Measurements from ENCODE around the gene GABRB1. TPM values are rescaled to one million over a fixed set of nuclear protein-coding genes. Genes with fewer than 3 reads are reported as not detected.
"Not testable (repeated sequence)": the region's sequence is repeated elsewhere in the genome, so short reads cannot be mapped to it uniquely, and the experiment has no call there.

GABRB1 gene
- total RNA-seq, 1 donor = not detected

DNA sequence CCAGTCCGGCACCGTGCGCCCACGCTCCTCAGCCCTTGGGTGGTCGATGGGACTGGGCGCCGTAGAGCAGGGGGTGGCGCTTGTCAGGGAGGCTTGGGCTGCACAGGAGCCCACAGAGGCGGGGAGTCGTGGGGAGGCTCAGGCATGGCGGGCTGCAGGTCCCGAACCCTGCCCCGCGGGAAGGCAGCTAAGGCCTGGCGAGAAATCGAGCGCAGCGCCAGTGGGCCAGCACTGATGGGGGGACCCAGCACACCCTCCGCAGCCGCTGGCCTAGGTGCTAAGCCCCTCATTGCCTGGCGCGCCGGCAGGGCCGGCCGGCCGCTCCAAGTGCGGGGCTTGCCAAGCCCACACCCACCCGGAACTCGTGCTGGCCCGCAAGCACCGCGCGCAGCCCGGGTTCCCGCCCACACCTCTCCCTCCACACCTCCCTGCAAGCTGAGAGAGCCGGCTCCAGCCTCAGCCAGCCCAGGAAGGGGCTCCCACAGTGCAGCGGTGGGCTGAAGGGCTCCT is 346.7 kb downstream of the GABRB1 start:
- H3K27me3 ChIP-seq (ENCODE audit: insufficient read depth, low read length); H3K9me3 ChIP-seq (ENCODE audit: low read depth, low read length); H3K4me3 ChIP-seq (ENCODE audit: low read length); H3K4me1 ChIP-seq (ENCODE audit: insufficient read depth, low read length): not testable (repeated sequence)

DNA sequence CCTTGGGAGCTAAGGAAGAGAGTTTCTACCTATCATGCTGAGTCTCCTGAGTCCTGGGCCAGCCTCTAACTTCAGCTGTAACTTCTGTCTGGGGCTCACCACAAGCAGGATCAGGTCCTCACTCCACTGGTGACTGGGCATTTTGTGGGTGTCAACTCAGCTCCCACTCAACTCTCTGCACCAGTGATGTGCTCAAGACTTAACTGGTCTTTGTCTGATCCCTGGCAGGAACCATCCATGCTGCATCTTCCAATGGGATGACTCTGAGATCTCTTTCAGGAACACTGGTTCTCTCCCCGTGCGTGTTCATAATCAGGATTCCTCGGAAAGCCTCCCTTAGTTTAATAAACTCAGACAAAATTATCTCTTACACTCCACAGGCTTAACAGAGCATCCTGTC is 349.8 kb downstream of the GABRB1 start:
- H3K4me1 ChIP-seq (ENCODE audit: insufficient read depth, low read length) = no peaks in the 10 kb centered on the region
- H3K4me3 ChIP-seq (ENCODE audit: low read length) = no peak overlapping the region
- no peaks in the 10 kb centered on the region for H3K9me3 ChIP-seq (ENCODE audit: low read depth, low read length)
- no peaks in the 10 kb centered on the region for H3K27me3 ChIP-seq (ENCODE audit: insufficient read depth, low read length)

DNA sequence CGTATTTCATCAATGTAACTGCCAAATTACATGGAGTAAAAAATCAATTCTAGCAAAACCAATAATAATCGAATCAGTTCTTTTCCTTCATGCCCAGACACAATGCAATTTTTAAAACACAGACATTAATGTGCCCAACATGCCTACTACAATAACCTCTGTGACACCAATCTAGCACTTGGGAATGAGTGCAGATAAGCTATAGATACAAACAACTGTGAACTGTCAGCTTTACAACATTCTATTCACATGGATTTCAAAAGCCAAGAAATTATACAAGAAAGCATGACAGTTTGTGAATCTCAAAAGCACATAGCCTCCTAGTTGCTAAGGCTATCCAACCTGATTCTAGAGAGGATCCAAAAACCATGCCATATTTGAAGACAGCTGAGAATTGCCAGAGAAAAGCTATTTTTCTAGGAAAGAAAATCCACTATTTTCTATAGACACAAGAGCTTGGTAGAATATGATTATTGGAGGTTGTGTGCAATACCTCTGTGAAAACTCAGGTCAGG is 351.5 kb downstream of the GABRB1 start:
- Histone ChIP-seq H3K4me3 (ENCODE audit: low read length) (no peak overlapping the region), H3K9me3 (ENCODE audit: low read depth, low read length) (no peaks in the 10 kb centered on the region), H3K4me1 (ENCODE audit: insufficient read depth, low read length) (no peaks in the 10 kb centered on the region), H3K27me3 (ENCODE audit: insufficient read depth, low read length) (no peaks in the 10 kb centered on the region)

DNA sequence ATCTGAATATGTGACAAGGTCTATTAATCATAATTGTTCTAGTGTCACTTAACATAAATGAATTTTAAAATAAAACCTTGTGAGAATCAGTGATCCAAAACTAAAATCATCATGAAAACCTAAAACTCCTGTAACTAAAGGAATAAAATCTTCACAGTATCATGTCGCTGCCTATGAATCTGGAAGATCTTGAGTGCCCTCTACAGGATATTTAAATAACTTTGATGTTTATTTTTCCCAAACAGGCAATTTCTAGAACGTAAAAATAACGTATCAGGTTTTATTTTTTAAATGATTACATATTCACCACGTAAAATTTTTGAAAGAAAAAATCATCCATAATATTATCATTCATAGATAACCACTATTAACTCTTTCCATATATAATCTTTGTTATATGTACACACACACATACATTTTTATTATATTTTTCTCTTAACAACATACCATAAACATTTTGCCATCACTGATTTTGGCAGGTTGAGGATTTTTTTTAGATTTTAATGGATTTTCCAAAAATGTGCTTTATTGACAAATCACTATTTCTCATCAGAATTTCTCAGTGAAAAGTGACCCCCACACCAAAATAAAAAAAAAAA is 352.6 kb downstream of the GABRB1 start:
- H3K4me3 ChIP-seq (ENCODE audit: low read length) = no peak overlapping the region
- H3K4me1 ChIP-seq (ENCODE audit: insufficient read depth, low read length) = no peaks in the 10 kb centered on the region

DNA sequence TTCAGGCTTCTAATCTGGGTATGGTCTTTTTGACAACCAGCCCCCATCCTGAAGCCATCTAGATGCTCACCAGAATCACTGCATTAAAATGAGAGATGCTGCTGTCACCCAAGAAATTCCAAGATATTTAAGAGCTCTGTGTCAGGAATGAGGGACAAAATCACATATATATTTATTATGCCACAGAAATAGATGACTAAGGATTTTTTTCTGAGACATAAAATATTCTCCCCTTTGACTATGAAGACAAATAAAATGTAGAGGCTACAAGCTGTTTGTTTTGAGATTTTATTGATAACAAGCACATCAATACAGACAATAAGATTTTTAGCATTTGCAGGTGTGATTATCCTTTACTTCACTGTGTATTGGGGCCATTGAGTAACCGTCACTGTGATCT is 354.8 kb downstream of the GABRB1 start:
- no peaks in the 10 kb centered on the region for H3K9me3 ChIP-seq (ENCODE audit: low read depth, low read length)
- no peaks in the 10 kb centered on the region for H3K4me1 ChIP-seq (ENCODE audit: insufficient read depth, low read length)
- no peak overlapping the region for H3K4me3 ChIP-seq (ENCODE audit: low read length)
- H3K27me3 ChIP-seq (ENCODE audit: insufficient read depth, low read length) = no peaks in the 10 kb centered on the region

More for the DNA sequence above, 352.6 kb downstream of the GABRB1 start:
- Histone ChIP-seq H3K27me3 (ENCODE audit: insufficient read depth, low read length) (no peaks in the 10 kb centered on the region), H3K9me3 (ENCODE audit: low read depth, low read length) (no peaks in the 10 kb centered on the region)

DNA sequence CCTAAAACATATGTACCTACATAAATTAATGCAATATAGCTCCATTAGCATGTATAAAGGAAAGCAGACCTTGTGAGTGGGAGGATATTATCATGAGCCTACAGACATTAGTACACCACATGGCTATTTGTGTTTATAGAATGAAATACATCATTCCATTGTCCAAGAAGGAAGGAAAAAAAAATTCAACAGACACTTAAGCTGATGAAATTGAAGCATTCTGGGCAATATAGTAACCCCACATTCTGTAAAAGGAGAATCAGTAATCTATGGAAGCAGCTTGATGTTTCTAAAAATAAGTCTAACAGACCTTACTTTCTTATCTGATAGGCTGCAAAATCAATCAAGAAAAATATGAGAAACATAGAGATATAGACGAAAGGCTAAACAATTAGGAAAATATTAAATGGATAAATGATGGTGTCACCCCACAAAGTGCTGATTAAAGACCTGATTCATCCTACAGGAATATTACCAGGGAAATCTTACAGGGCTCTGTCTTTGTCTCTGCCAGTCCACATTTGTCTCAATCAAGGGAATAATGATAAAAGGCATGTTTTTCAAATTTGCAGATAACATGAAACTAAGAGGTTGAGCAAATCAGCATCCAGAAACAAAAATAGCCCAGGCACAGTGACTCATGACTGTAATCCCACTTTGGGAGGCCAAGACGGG is 355.3 kb downstream of the GABRB1 start:
- no peak overlapping the region for H3K4me3 ChIP-seq (ENCODE audit: low read length)

DNA sequence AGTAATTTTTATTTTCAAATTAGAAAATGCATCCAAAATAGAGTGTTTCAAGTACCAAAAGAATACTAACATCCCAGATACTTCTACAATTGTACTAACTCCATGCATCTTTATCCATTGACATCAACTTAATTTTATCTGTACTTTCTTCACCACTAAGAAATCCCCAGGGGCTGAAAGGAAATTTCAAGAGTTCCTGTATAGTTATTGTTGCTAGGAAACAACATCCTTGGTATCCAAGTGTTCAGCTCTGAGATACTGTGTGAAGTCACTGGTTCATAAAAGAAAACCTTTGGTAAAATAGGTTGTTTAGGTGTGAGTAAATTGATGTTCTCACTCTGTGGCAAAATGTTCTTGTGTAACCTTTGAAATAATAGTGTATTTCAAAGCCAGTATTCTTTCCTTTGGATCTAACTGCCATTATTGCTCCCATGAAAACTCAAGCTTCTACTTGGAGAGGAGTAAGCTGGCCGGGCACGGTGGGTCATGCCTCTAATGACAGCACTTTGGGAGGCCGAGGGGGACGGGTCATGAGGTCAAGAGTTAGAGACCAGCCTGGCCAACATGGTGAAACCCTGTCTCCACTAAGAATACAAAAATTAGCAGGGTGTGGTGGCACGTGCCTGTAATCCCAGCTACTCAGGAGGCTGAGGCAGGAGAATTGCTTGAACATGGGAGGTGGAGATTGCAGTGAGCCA is 359.2 kb downstream of the GABRB1 start:
- no peaks in the 10 kb centered on the region for H3K27me3 ChIP-seq (ENCODE audit: insufficient read depth, low read length)
- H3K4me3 ChIP-seq (ENCODE audit: low read length) = no peak overlapping the region
- H3K4me1 ChIP-seq (ENCODE audit: insufficient read depth, low read length) = no peaks in the 10 kb centered on the region
- no peaks in the 10 kb centered on the region for H3K9me3 ChIP-seq (ENCODE audit: low read depth, low read length)

More for the DNA sequence above, 355.3 kb downstream of the GABRB1 start:
- H3K9me3 ChIP-seq (ENCODE audit: low read depth, low read length) = no peaks in the 10 kb centered on the region
- no peaks in the 10 kb centered on the region for H3K4me1 ChIP-seq (ENCODE audit: insufficient read depth, low read length)
- no peaks in the 10 kb centered on the region for H3K27me3 ChIP-seq (ENCODE audit: insufficient read depth, low read length)

DNA sequence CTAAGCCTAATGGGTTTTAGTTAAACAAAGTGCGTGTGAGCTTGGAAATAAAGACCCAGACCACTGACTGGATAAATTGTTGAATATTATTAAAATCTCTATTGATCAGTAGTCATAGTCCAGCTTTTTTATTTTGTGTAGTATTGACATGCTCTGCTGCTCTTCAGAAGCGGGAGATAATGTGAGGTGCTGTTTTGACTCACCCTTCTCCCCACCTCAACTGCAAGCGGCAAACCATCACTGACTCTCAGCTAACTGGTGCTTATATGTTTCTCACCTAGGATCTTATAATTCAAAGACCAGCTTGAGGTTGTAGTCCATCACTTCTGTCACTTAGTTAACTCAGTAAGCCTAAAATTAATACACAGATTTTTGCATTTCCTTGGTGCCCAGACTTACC is 359.9 kb downstream of the GABRB1 start:
- Histone ChIP-seq H3K27me3 (ENCODE audit: insufficient read depth, low read length) (no peaks in the 10 kb centered on the region), H3K4me3 (ENCODE audit: low read length) (no peak overlapping the region), H3K9me3 (ENCODE audit: low read depth, low read length) (no peaks in the 10 kb centered on the region), H3K4me1 (ENCODE audit: insufficient read depth, low read length) (no peaks in the 10 kb centered on the region)

DNA sequence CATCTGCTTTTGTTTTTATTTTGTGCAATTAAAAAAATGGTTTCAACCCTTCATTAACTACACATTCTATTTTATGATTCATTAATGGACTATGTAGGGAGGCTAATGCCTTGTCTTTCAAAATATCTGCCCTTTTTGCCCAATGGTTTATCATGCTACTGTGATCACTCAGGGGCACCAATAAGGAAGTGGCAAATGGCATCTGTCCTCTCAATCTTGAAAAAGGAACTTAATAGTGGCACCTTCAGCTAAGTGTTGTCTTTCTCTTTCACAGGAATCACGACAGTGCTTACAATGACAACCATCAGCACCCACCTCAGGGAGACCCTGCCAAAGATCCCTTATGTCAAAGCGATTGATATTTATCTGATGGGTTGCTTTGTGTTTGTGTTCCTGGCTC is 375.0 kb downstream of the GABRB1 start:
- Histone ChIP-seq H3K27me3 (ENCODE audit: insufficient read depth, low read length) (no peaks in the 10 kb centered on the region), H3K4me3 (ENCODE audit: low read length) (no peak overlapping the region), H3K4me1 (ENCODE audit: insufficient read depth, low read length) (no peaks in the 10 kb centered on the region), H3K9me3 (ENCODE audit: low read depth, low read length) (no peaks in the 10 kb centered on the region)

DNA sequence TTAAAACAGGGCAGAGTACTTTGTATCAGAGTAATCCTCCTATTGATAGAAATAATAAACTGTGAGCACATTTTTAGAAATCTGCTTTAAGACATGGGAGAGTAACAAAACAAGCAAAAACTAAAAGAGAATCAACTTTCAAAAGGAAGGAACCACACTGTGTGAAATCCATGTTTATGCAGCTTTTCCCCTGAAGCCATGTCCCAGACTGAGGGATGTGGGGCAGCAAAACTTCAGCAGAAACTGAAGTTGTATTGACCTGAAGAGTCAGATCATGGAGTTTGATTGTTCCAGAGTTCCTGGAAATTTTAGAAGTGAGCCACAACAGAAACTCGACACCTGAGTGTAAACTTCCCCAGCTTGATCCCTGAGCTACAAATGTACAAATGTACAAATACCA is 378.9 kb downstream of the GABRB1 start:
- H3K9me3 ChIP-seq (ENCODE audit: low read depth, low read length) = no peaks in the 10 kb centered on the region
- H3K4me1 ChIP-seq (ENCODE audit: insufficient read depth, low read length) = no peaks in the 10 kb centered on the region
- no peak overlapping the region for H3K4me3 ChIP-seq (ENCODE audit: low read length)
- no peaks in the 10 kb centered on the region for H3K27me3 ChIP-seq (ENCODE audit: insufficient read depth, low read length)

DNA sequence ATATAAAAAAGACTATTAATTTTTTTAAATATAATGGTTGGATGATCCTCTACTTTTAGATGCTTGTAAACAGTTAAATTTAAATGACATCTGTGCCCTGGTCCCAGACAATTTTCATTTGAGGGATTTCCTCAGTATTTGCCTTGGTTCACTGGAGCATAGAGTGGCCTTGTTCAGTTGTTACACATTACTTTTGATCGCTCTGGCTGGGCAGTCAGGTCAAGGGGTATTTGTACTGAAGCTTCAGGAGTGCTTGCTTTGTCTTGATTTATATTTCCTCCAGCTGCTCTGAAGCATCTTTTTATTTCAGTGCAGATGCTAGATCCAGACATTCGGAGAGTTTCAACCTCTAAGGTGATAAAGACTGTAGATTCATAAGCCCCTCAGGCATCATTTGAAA is 382.2 kb downstream of the GABRB1 start:
- Histone ChIP-seq H3K4me1 (ENCODE audit: insufficient read depth, low read length) (no peaks in the 10 kb centered on the region), H3K27me3 (ENCODE audit: insufficient read depth, low read length) (no peaks in the 10 kb centered on the region), H3K9me3 (ENCODE audit: low read depth, low read length) (no peaks in the 10 kb centered on the region), H3K4me3 (ENCODE audit: low read length) (no peak overlapping the region)

DNA sequence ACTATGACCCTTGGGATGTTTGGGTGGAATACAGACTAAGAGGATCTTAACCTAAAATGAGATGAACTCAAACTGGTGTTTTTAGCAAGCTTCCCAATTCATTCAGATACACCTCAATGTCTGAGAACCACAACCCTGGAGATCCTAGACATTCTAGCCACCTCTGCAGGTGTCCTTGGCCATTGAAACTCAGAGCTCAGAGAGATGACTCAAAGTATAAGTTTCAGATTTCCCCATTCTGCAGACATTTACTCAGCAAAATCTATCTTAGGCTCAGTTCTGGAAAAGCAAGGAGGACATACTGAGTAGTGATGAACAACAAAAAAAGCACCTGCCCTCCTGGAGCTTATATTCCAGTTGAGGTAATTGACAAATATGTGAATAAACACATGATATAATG is 384.4 kb downstream of the GABRB1 start:
- H3K27me3 ChIP-seq (ENCODE audit: insufficient read depth, low read length) = no peaks in the 10 kb centered on the region
- H3K4me3 ChIP-seq (ENCODE audit: low read length) = no peak overlapping the region
- H3K4me1 ChIP-seq (ENCODE audit: insufficient read depth, low read length) = no peaks in the 10 kb centered on the region
- H3K9me3 ChIP-seq (ENCODE audit: low read depth, low read length) = no peaks in the 10 kb centered on the region

DNA sequence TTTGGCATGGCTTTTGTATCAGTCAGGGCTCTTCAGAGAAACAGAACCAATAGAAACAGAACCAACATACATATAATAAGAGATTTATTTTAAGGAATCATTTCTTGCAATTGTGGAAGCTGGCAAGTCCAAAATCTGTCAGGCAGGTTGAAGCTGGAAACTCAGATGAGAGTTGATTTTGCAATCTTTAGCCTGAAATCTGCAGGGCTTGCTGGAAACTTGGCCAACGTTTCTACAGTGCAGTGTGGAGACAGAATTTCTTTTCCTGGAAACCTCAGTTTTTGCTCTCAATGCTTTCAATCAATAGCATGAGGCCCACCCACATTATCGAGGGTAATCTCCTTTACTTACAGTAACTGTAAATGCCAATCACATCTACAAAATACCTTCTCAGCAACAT is 386.8 kb downstream of the GABRB1 start:
- no peaks in the 10 kb centered on the region for H3K4me1 ChIP-seq (ENCODE audit: insufficient read depth, low read length)
- H3K4me3 ChIP-seq (ENCODE audit: low read length) = no peak overlapping the region
- no peaks in the 10 kb centered on the region for H3K27me3 ChIP-seq (ENCODE audit: insufficient read depth, low read length)
- H3K9me3 ChIP-seq (ENCODE audit: low read depth, low read length) = no peaks in the 10 kb centered on the region

DNA sequence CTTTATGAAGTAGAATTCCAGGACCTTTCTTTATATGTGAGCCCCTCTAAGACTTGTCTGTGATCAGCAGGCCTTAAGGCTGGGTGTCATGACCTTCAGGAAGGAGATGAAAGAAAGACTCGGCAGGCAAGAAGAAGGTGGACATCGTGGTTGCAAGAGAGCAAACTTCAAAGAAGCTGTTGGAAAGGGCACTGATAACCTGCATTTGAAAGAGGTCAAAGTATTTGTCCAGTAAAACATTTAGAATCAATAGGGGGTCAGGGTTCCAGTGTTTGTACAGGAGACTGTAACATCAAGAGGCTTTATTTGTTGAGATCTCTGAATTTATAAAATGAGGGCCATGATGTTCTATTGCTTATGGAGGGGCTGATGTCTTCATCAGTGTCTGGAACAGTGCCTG is 387.9 kb downstream of the GABRB1 start:
- Histone ChIP-seq H3K4me1 (ENCODE audit: insufficient read depth, low read length) (no peaks in the 10 kb centered on the region), H3K4me3 (ENCODE audit: low read length) (no peak overlapping the region), H3K27me3 (ENCODE audit: insufficient read depth, low read length) (no peaks in the 10 kb centered on the region), H3K9me3 (ENCODE audit: low read depth, low read length) (no peaks in the 10 kb centered on the region)

DNA sequence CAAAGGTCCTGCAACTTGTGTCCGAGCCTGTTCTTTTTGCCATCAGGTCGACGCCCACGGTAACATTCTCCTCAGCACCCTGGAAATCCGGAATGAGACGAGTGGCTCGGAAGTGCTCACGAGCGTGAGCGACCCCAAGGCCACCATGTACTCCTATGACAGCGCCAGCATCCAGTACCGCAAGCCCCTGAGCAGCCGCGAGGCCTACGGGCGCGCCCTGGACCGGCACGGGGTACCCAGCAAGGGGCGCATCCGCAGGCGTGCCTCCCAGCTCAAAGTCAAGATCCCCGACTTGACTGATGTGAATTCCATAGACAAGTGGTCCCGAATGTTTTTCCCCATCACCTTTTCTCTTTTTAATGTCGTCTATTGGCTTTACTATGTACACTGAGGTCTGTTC is 394.3 kb downstream of the GABRB1 start:
- Histone ChIP-seq H3K4me1 (ENCODE audit: insufficient read depth, low read length) (no peaks in the 10 kb centered on the region), H3K27me3 (ENCODE audit: insufficient read depth, low read length) (no peaks in the 10 kb centered on the region), H3K9me3 (ENCODE audit: low read depth, low read length) (no peaks in the 10 kb centered on the region), H3K4me3 (ENCODE audit: low read length) (no peak overlapping the region)

Measured in mononuclear cell (primary cell).